PC-9 (cell line): ENCODE data around the gene CLASP1.

ENCODE experiments used
- EZH2 ChIP-seq: fragments of 200-600 bp; sonication (generic); IDR thresholded peaks from 2 replicates; pipeline ENCODE4 v1.8.0; 2017; ENCODE audit warnings: antibody characterized with exemption, low read depth
- TF ChIP-seq, protein P1 (sequence below): fragments of 200-600 bp; sonication (generic); conservative IDR thresholded peaks from 2 replicates; pipeline ENCODE4 v1.6.1; 2017; ENCODE audit warnings: mixed run types, antibody characterized with exemption, mild to moderate bottlenecking, moderate library complexity

DNA sequence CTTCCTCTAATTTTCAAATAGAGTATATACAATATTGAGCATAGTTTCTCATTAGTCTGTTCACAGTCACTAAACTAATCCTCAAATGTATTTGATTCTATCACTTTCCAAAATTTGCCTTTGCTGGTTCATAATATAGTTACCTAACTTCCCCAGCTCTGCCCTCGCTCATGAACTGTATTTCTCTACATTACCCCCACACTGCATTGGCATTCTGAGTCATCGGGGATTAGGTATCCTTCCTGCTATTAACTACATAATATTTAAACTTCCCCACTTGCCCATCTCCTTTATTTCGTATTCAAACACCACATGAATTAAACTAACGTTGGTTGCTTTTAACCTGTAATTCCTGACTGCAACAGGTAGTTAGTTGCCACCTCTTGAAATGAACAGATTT is 14.8 kb upstream of the CLASP1 start:
- TF ChIP-seq, protein P1, sequence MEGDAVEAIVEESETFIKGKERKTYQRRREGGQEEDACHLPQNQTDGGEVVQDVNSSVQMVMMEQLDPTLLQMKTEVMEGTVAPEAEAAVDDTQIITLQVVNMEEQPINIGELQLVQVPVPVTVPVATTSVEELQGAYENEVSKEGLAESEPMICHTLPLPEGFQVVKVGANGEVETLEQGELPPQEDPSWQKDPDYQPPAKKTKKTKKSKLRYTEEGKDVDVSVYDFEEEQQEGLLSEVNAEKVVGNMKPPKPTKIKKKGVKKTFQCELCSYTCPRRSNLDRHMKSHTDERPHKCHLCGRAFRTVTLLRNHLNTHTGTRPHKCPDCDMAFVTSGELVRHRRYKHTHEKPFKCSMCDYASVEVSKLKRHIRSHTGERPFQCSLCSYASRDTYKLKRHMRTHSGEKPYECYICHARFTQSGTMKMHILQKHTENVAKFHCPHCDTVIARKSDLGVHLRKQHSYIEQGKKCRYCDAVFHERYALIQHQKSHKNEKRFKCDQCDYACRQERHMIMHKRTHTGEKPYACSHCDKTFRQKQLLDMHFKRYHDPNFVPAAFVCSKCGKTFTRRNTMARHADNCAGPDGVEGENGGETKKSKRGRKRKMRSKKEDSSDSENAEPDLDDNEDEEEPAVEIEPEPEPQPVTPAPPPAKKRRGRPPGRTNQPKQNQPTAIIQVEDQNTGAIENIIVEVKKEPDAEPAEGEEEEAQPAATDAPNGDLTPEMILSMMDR, result no peak
- no peak for TF ChIP-seq EZH2
